HepG2 (cell line): Measurements from ENCODE around the gene CTBP1. TPM values are rescaled to one million over a fixed set of nuclear protein-coding genes. Genes with fewer than 3 reads are reported as not detected.

Experiments
- ATAC-seq: fragments of 200-7000 bp; cut with Tn5 transposase; 3 replicates; pipeline ENCODE4 v1.9.1; 2020; ENCODE audit warnings: mild to moderate bottlenecking, moderate library complexity
- BruUV-seq: library from RNA; stranded (reverse); fragments of 400-500 nt; replicated peaks from 2 replicates; lab custom pipeline; 2021; lab: Mats Ljungman, UMichigan
- CTCF ChIA-PET: fragments of 300-600 bp; formaldehyde crosslinking; extraction: SDS; loops from one replicate; lab custom pipeline; 2021; ENCODE audit warnings: low total read pairs, inconsistent platforms, low intra/inter-chr PET ratio; lab: Yijun Ruan, JAX
- POLR2A ChIA-PET: fragments of 350-600 bp; sonication (Branson Sonifier 250); formaldehyde crosslinking; loops from one replicate; lab custom pipeline; 2020; ENCODE audit warnings: antibody characterized with exemption, inconsistent platforms; lab: Yijun Ruan, JAX
- DNase-seq: peaks from one replicate; pipeline ENCODE4 v3.0.0-alpha.2; 2015; ENCODE audit warnings: low spot score
- FAIRE-seq: peaks from 3 replicates; lab custom pipeline; 2011; peaks lifted over from hg19 to GRCh38; lab: Jason Lieb, UNC
- H2AFZ ChIP-seq: one replicate; pipeline ENCODE4 v1.6.1; 2011; ENCODE audit warnings: low read length, inconsistent platforms
- H3K27ac ChIP-seq: fragments of 300-600 bp; 3 replicates; pipeline ENCODE4 v1.8.0; 2011; ENCODE audit warnings: mixed run types, mild to moderate bottlenecking, mixed read lengths, low read length, inconsistent platforms; ENCODE audit not compliant: insufficient read depth; ENCODE audit errors: extremely low read length
- H3K27me3 ChIP-seq, 2 experiments: fragments of 200-600 bp in 1 of 2; 2 replicates in 1 of 2; 3 replicates in 1 of 2; pipeline versions ENCODE4 v1.6.0 to v1.8.0; 2011; ENCODE audit warnings: low read length in 2 of 2, mild to moderate bottlenecking in 2 of 2, moderate library complexity in 2 of 2, inconsistent platforms in 1 of 2; ENCODE audit not compliant: insufficient read depth in 2 of 2, control insufficient read depth in 1 of 2
- H3K36me3 ChIP-seq, 2 experiments: fragments of 200-600 bp in 1 of 2; replicated peaks in 1 of 2; 2 replicates in 1 of 2; 3 replicates in 1 of 2; pipeline versions ENCODE4 v1.5.1 to v1.8.0; 2011; ENCODE audit warnings: low read length in 2 of 2, inconsistent platforms in 1 of 2; ENCODE audit not compliant: insufficient read depth in 2 of 2, control insufficient read depth in 1 of 2
- H3K4me1 ChIP-seq: 2 replicates; pipeline ENCODE4 v1.5.1; 2012; ENCODE audit warnings: low read length, inconsistent platforms; ENCODE audit not compliant: insufficient read depth
- H3K4me2 ChIP-seq: 2 replicates; pipeline ENCODE4 v1.6.0; 2011; ENCODE audit warnings: low read depth, low read length, inconsistent platforms
- H3K4me3 ChIP-seq, 3 experiments: fragments of 200-600 bp in 1 of 3; sonication (generic), shearing (Covaris generic) in 1 of 3; replicated peaks in 1 of 3; 2 replicates each; pipeline ENCODE4 v1.5.1; 2011 to 2016; ENCODE audit warnings: low read length in 3 of 3, inconsistent platforms in 2 of 3, low read depth in 2 of 3, mild to moderate bottlenecking in 2 of 3, control low read depth in 1 of 3, mixed read lengths in 1 of 3; ENCODE audit not compliant: insufficient read depth in 1 of 3
- H3K79me2 ChIP-seq: one replicate; pipeline ENCODE4 v1.6.1; 2011; ENCODE audit warnings: low read length, inconsistent platforms; ENCODE audit not compliant: insufficient read depth
- H3K9ac ChIP-seq: 2 replicates; pipeline ENCODE4 v1.6.0; 2011; ENCODE audit warnings: mild to moderate bottlenecking, low read depth, low read length, inconsistent platforms; ENCODE audit not compliant: insufficient read depth
- H3K9me3 ChIP-seq: 2 replicates; pipeline ENCODE4 v1.5.1; 2012; ENCODE audit warnings: mild to moderate bottlenecking, low read length
- H4K20me1 ChIP-seq: 2 replicates; pipeline ENCODE4 v1.6.0; 2011; ENCODE audit warnings: inconsistent platforms, mild to moderate bottlenecking, low read length, moderate library complexity; ENCODE audit not compliant: insufficient read depth
- AGO2 ChIP-seq: fragments of 200-400 bp; formaldehyde crosslinking; optimal IDR thresholded peaks from 2 replicates; pipeline ENCODE3; 2017; ENCODE audit warnings: mild to moderate bottlenecking, low read depth, low read length, moderate library complexity
- JDP2 ChIP-seq: sonication (generic); formaldehyde crosslinking; IDR thresholded peaks from 2 replicates; pipeline ENCODE4 v1.8.1; 2022; ENCODE audit warnings: missing genetic modification reagents, borderline replicate concordance
- JUNB ChIP-seq: sonication (generic); formaldehyde crosslinking; IDR thresholded peaks from 2 replicates; pipeline ENCODE4 v1.8.0; 2022; ENCODE audit warnings: missing genetic modification reagents, mild to moderate bottlenecking, borderline replicate concordance
- KLF9 ChIP-seq: IDR thresholded peaks from 2 replicates; pipeline ENCODE4 v1.6.1; 2016; ENCODE audit warnings: low read depth
- MIXL1 ChIP-seq: IDR thresholded peaks from 2 replicates; pipeline ENCODE4 v1.6.1; 2016
- NFKB2 ChIP-seq: sonication (generic); formaldehyde crosslinking; IDR thresholded peaks from 2 replicates; pipeline ENCODE4 v1.4.0; 2020; ENCODE audit warnings: missing genetic modification reagents, borderline replicate concordance
- POLR2A ChIP-seq, 2 experiments: IDR thresholded peaks; 2 replicates each; pipeline ENCODE4 v1.6.1; 2011; ENCODE audit warnings: low read depth in 2 of 2, low read length in 2 of 2, mild to moderate bottlenecking in 1 of 2, moderate library complexity in 1 of 2; ENCODE audit not compliant: insufficient read depth in 1 of 2
- POLR2G ChIP-seq: fragments of 200-400 bp; formaldehyde crosslinking; IDR thresholded peaks from 2 replicates; pipeline ENCODE4 v1.6.1; 2018; ENCODE audit warnings: mild to moderate bottlenecking, low read depth, low read length, moderate library complexity
- RBFOX2 ChIP-seq: fragments of 200-400 bp; formaldehyde crosslinking; IDR thresholded peaks from 2 replicates; pipeline ENCODE4 v1.6.1; 2017; ENCODE audit warnings: low read depth, mild to moderate bottlenecking, low read length
- TFDP1 ChIP-seq: IDR thresholded peaks from 2 replicates; pipeline ENCODE4 v1.6.1; 2016; ENCODE audit warnings: missing compliant biosample characterization, missing genetic modification reagents, borderline replicate concordance
- ZC3H13 ChIP-seq: sonication (generic); formaldehyde crosslinking; IDR thresholded peaks from 2 replicates; pipeline ENCODE4 v1.8.1; 2023; ENCODE audit warnings: mild to moderate bottlenecking, missing genetic modification reagents, moderate library complexity
- ZNF768 ChIP-seq: sonication (generic); formaldehyde crosslinking; IDR thresholded peaks from 2 replicates; pipeline ENCODE4 v1.4.0; 2020; ENCODE audit warnings: missing genetic modification reagents
- WGBS: methylation state at CpG from one replicate; pipeline ENCODE4 v1.1.6; 2017; ENCODE audit warnings: low lambda C conversion rate; 5-methylcytosine and 5-hydroxymethylcytosine counted together
- in situ Hi-C: cut with HindIII; loops from 2 replicates; pipeline ENCODE4 v1.10.0; 2017; ENCODE audit warnings: low pct_unique_long_range_greater_than_20kb; ENCODE audit not compliant: extremely low pct_ligation_motif_present
- intact Hi-C: fragments of 100-400 bp; cut with micrococcal nuclease; formaldehyde crosslinking; loops from one replicate; pipeline ENCODE4 v1.10.0; 2022; ENCODE audit not compliant: unreplicated experiment
- polyA plus RNA-seq, 8 experiments: library from polyadenylated mRNA; depleted of rRNA in 3 of 8; stranded (reverse) in 7 of 8; unstranded in 1 of 8; fragments of >200 nt; fragmentation: Illumina TruSeq in 4 of 8; extraction: Trizol in 4 of 8; gene quantifications; 2 replicates each; pipeline versions ENCODE4 v1.2.1 to v1.2.3, GENCODE V29; 2011 to 2016; ENCODE audit warnings: low read depth in 4 of 8, missing spikeins in 1 of 8, mixed read lengths in 1 of 8; ENCODE audit not compliant: insufficient read depth in 1 of 8
- total RNA-seq, 5 experiments: library from RNA; depleted of rRNA; stranded (reverse); fragments of >200 nt; fragmentation: Illumina TruSeq; extraction: Trizol; gene quantifications; 2 replicates each; pipeline ENCODE4 v1.2.3, GENCODE V29; 2016; ENCODE audit warnings: low read depth in 1 of 5
- TF ChIP-seq, protein P1 (sequence below): sonication (generic); formaldehyde crosslinking; IDR thresholded peaks from 2 replicates; pipeline ENCODE4 v1.4.0; 2020; ENCODE audit warnings: missing genetic modification reagents

The CTBP1 gene
- total and polyA plus RNA-seq, 2 of the 13 experiments (the other 11 are each of a cell fraction or from before 2014, with no cell fraction given): 78.5 to 112 TPM

- no peak for ATAC-seq
- no peak for DNase-seq
- no peaks in the 10 kb centered on the region for H3K79me2 ChIP-seq
- FAIRE-seq: no peak
- H3K36me3 ChIP-seq: no peaks in the 10 kb centered on the region; a peak in 2 of 5 replicates
- no peak overlapping the region for H3K4me2 ChIP-seq
- no peaks in the 10 kb centered on the region for H3K27me3 ChIP-seq
- intact Hi-C loops: no loop called here
- no peak overlapping the region for H3K9ac ChIP-seq
- TF ChIP-seq KLF9 (CRISPR knock-in tag) (no peak), POLR2G (0 out of 2 replicates have a peak, but pooled peaks have one; percentile 29), ZNF768 (peak; percentile 86)
- no peaks in the 10 kb centered on the region for H4K20me1 ChIP-seq
- BruUV-seq: no TSS peak
- H3K4me1 ChIP-seq: peaks cover 15% of the 10 kb centered on the region
- ChIA-PET POLR2A (interaction anchor here (0.6 to 2.8 kb wide), 2 partner anchors 9 to 10 kb away, joined by 3 to 11 read pairs; no protein-coding TSS in a partner anchor), CTCF (no interaction called here)
- 94% methylated on average over 6 of the region's 16 CpGs for WGBS
- no peak overlapping the region for H3K4me3 ChIP-seq
- H3K9me3 ChIP-seq: no peaks in the 10 kb centered on the region
- no peak overlapping the region for H2AFZ ChIP-seq
- no peak overlapping the region for H3K27ac ChIP-seq
- in situ Hi-C loops: no loop called here
Measured at GRCh38 chr4:1195891-1196401, 53.0 kb downstream of the CTBP1 start.

- ChIA-PET POLR2A (interaction anchor here (1.0 to 2.8 kb wide), 2 partner anchors 10 to 22 kb away, joined by 3 to 11 read pairs; no protein-coding TSS in a partner anchor), CTCF (no interaction called here)
- H3K9ac ChIP-seq: no peak overlapping the region
- H3K27ac ChIP-seq: no peak overlapping the region
- BruUV-seq: no TSS peak
- in situ Hi-C loops: no loop called here
- H3K27me3 ChIP-seq: no peaks in the 10 kb centered on the region
- TF ChIP-seq AGO2 (peak; percentile 94), ZC3H13 (0 out of 2 replicates have a peak, but pooled peaks have one; percentile 6), RBFOX2 (peak; percentile 63; the same call in 1 of the 2 replicates), TFDP1 (no peak), POLR2A (IDR thresholded peaks at IDR 0.05; ENCODE audit: insufficient read depth in 1 of 2, low read depth in 2 of 2, low read length in 2 of 2) (0 out of 4 replicates have a peak, but pooled peaks of 1 of the 2 experiments have one; percentile 5), MIXL1 (CRISPR knock-in tag) (no peak), JDP2 (CRISPR knock-in tag) (no peak), NFKB2 (CRISPR knock-in tag) (no peak), JUNB (CRISPR knock-in tag) (no peak)
- TF ChIP-seq, protein P1, sequence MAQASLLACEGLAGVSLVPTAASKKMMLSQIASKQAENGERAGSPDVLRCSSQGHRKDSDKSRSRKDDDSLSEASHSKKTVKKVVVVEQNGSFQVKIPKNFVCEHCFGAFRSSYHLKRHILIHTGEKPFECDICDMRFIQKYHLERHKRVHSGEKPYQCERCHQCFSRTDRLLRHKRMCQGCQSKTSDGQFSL (CRISPR knock-in tag): no peak
- no peaks in the 10 kb centered on the region for H3K79me2 ChIP-seq
- intact Hi-C loops: no loop called here
- no peak overlapping the region for H3K4me2 ChIP-seq
- no peak for FAIRE-seq
- no peak for ATAC-seq
- no peak overlapping the region for H2AFZ ChIP-seq
- H3K9me3 ChIP-seq: no peaks in the 10 kb centered on the region
- no peak overlapping the region for H3K4me3 ChIP-seq
- H3K36me3 ChIP-seq: no peaks in the 10 kb centered on the region; a peak in 2 of 5 replicates
- DNase-seq: no peak
- peaks cover 15% of the 10 kb centered on the region for H3K4me1 ChIP-seq
- 86% methylated on average over 15 of the region's 29 CpGs for WGBS
- no peaks in the 10 kb centered on the region for H4K20me1 ChIP-seq
Measured at GRCh38 chr4:1195109-1195671, 53.7 kb downstream of the CTBP1 start.
